HG03378 (cell line): ENCODE measurements around the gene STBD1.
"Not testable (repeated sequence)": the region's sequence is repeated elsewhere in the genome, so short reads cannot be mapped to it uniquely, and the experiment has no call there.

ENCODE experiments used
- ATAC-seq: cut with Tn5 transposase; IDR thresholded peaks from one replicate; pipeline ENCODE4 v1.9.1; 2021; ENCODE audit warnings: mild to moderate bottlenecking, moderate library complexity; ENCODE audit not compliant: unreplicated experiment

The STBD1 gene

GRCh38 chr4:76315267-76315918 lies 8.9 kb downstream of the STBD1 start:
- ATAC-seq = no peak

GRCh38 chr4:76316131-76316530 lies 9.6 kb downstream of the STBD1 start:
- ATAC-seq = no peak

- ATAC-seq = no peak
Measured at GRCh38 chr4:76322236-76322635, 15.7 kb downstream of the STBD1 start.

- ATAC-seq = no peak
Measured at GRCh38 chr4:76325072-76325471, 18.5 kb downstream of the STBD1 start.

GRCh38 chr4:76326515-76326914 lies 20.0 kb downstream of the STBD1 start:
- ATAC-seq = no peak

GRCh38 chr4:76334885-76335284 lies 28.4 kb downstream of the STBD1 start:
- ATAC-seq = no peak

GRCh38 chr4:76339364-76339763 lies 32.8 kb downstream of the STBD1 start:
- no peak for ATAC-seq

GRCh38 chr4:76341063-76341462 lies 34.5 kb downstream of the STBD1 start:
- no peak for ATAC-seq

GRCh38 chr4:76342191-76342590 lies 35.7 kb downstream of the STBD1 start:
- no peak for ATAC-seq

GRCh38 chr4:76342803-76343202 lies 36.3 kb downstream of the STBD1 start:
- ATAC-seq = no peak

GRCh38 chr4:76354517-76355473 lies 48.3 kb downstream of the STBD1 start:
- no peak for ATAC-seq

- ATAC-seq = no peak
Measured at GRCh38 chr4:76357981-76358380, 51.4 kb downstream of the STBD1 start.

GRCh38 chr4:76359881-76360466 lies 53.4 kb downstream of the STBD1 start:
- not testable (repeated sequence) for ATAC-seq
